Measurements from ENCODE around the gene RNF8.
"Not testable (repeated sequence)": the region's sequence is repeated elsewhere in the genome, so short reads cannot be mapped to it uniquely, and the experiment has no call there.

Gene RNF8, protein sequence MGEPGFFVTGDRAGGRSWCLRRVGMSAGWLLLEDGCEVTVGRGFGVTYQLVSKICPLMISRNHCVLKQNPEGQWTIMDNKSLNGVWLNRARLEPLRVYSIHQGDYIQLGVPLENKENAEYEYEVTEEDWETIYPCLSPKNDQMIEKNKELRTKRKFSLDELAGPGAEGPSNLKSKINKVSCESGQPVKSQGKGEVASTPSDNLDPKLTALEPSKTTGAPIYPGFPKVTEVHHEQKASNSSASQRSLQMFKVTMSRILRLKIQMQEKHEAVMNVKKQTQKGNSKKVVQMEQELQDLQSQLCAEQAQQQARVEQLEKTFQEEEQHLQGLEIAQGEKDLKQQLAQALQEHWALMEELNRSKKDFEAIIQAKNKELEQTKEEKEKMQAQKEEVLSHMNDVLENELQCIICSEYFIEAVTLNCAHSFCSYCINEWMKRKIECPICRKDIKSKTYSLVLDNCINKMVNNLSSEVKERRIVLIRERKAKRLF

DNA sequence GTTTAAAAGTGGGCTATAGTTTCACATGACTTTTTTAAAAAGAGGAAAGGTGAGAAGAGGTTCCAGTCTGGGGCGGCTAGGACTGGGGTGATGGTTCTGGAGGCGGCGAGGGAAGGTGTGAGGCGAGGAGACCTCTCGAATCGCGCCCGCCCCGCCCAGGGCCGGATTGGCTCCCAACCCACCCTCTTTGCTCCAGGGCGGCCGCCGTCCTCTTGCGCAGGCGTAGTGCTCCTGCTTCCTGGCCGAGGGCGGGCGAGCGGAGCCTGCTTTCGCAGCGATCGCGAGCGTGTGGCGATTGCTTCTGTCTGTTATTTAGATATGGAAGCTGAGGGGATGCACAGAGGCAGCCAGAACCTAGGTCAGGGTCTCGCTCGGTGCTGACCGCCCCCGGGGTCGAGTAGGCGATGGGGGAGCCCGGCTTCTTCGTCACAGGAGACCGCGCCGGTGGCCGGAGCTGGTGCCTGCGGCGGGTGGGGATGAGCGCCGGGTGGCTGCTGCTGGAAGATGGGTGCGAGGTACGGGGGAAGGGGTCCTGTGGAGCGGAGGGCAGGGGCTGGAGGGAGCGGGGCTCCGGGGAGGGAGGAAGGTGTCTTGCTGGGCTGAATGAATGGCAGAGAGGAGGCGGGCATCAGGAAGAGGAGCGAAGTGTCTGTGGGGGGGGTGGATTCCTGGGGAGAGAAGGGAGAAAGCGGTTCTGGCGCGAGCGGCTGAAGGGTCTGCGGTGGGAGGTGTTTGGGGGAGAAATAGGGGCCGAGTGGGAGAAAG lies at the start of gene RNF8:
Gene RNF8, plus strand, starts transcription at position 223 of the 765 bp plus-strand sequence. Its CDS starts 182 bp downstream, at position 405.
- peak; percentile 90 for DNase-seq

DNA sequence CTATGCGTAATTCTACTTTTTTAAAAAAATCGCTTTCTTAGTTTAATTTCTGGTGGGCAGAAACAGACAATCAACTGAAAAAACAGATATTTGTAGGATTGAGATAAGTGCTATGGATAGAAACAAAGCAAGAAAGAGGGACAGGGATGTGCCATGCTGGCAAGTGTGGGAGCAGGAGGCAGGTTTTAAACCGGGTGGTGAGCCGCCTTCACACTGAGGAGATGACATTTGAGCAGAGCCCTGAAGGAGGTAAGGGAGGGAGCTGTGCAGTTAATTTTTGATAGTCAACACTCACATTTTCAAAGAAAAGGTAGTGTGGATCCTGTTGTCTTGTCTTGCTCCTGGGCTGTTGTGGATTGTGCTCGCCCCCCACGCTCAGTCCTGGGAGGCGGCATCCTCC lies 49.0 kb upstream of the RNF8 start:
- no peak for DNase-seq

DNA sequence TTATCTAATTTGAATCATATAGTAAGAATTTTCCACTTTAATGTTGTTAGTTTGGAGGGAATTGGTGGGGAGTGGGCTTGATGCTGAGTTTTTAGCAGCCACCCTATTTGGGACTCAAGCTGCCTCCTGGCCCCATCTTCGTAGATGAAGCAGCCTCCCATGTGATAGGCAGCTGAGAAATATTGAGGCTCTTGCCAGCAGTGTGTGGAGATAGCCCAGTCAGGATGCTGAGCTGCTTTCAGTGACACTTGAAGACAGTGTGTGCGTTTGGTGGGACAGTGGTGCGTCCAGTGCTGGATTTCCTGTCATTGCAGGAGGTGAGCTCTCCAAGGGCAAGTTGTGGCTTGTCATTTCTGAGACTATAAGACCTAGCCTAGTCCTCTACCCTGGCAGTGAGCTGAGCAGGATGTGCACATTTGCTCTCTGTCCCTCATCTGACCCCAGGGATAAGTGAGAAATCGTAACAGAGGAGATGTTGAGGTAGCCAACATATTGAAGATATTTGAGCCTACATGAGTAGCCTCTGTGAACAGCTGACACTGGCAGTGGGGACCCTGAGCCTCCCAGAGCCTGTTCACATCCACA lies 47.9 kb upstream of the RNF8 start:
- DNase-seq, result no peak

DNA sequence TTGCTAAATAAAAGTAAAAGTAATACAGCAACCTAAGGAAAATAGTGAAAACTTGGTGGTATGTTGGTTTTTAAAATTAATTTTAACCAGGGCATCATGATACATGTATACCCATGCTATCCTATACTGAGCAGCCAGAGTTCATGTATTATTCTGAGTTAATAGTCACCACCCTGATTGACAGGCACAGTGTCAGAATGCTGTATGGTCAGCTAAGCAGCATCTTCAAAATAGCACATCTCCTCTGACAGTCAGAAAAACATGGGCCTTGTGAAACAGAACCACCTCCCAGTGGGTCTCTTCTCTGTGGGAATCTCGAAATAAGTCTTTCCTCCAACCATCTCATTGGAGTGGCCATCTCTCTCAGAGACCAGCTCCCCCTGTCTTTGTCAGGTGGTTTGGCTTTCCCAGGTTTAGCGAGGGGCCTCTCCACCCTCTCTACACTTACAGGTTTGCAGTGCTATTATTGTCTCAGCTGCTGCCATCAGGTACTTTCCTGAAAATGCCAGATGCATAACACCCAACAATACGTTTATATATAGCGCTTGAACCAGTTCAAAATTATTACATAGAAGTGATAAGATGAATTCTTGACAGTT lies 47.1 kb upstream of the RNF8 start:
- DNase-seq, result no peak

DNA sequence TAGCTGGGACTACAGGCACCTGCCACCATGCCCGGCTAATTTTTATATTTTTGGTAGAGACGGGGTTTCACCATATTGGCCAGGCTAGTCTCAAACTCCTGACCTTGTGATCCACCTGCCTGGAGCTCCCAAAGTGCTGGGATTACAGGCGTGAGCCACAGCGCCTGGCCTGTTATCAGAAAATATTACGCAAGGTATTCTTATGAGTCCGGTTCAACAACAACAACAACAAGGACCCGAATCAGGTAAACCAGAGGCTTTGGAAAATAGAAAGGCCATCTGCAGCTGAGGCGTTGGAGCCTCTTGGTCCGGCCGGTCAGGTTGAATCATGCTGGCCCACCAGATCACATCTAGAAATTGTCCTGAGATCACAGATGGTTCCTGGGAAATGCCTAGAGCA lies 46.3 kb upstream of the RNF8 start:
- DNase-seq, result not testable (repeated sequence)

DNA sequence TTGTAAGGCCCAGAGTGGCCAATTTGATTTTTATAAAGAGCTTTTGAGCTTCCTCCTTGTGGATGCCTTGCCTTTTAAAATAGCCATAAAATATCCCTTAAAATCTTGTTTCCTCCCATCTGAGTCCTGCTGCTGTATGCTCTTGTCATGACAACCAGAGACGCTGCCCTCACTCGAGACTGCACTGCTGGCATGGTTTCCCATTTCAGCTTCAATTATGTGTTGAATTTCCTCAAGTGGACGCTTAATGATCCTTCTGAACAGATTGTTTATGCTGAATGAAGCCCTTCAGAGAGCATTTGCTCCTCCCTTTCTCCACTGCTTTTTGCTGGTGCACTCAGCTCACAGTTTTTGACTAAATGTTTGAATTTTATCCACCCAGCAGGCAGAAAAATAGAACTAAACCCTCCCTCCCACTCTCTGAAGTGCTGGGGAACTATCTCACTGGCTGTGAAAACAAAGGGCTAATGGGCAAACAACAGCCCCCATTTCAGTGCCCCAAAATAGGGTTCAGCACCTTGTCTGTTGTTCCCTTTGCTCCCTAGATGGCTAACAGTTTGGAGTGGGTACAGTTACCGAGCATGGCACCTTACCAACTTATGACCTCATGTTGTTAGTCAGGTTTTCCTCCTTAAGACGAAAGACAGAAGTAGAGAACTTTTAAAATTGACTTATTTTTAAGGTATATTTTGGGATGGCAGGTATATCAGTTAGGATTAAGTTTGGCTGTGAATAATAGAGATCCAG lies 45.5 kb upstream of the RNF8 start:
- no peak for DNase-seq

DNA sequence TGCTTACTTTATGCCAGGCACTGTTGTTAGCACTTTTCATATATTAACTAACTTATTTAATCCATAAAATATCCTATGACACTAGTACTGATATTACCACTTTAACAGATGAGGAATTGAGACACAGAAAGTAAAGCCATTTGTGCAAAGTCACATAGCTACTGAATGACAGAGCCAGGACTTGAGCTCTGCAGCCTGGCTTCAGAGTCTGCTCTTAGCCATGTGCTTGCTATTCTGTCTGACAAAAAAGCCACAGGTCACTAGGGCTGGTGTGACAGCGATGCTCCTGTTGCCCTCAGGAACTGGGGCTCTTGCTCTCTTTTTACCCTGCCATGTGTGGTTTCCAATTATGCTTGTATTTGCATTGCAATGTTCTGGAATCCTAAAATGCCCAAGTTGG lies 44.7 kb upstream of the RNF8 start:
- no peak for DNase-seq

DNA sequence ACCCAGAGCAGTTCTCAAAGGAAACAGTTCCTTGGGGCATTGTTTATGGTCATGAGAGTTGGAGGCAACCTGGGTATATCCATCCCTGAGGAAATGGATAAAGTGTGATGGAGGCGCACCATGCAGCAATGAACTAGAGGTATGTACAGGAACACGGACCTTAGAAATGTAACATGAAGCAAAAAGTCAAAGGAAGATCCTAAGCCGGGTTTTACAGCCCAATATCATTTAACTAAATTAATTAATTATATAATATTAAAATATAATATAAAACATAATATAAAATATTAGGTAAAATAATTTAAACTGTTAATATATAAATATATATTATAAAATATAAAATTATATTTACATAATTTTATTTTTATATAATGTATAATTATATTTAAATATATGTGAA lies 44.1 kb upstream of the RNF8 start:
- DNase-seq, result no peak

DNA sequence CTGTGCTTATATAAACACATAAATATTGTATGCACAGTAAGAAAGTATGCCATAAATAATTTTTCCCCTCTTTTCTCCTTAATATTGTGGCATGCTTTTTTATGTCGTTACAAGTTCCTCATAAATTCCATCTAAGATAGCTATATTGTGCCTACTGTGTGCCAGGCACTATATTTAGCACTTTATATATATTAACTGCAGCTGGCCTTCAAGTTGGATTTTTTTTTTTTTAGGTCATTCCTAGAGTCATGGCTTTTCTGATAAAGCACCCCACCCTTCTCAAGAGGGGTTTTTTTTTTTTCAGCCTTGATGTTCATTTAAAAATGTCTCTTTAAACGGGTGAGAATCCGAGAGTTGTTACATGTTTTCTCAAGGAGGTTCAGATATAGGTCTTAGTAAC lies 42.8 kb upstream of the RNF8 start:
- no peak for DNase-seq

DNA sequence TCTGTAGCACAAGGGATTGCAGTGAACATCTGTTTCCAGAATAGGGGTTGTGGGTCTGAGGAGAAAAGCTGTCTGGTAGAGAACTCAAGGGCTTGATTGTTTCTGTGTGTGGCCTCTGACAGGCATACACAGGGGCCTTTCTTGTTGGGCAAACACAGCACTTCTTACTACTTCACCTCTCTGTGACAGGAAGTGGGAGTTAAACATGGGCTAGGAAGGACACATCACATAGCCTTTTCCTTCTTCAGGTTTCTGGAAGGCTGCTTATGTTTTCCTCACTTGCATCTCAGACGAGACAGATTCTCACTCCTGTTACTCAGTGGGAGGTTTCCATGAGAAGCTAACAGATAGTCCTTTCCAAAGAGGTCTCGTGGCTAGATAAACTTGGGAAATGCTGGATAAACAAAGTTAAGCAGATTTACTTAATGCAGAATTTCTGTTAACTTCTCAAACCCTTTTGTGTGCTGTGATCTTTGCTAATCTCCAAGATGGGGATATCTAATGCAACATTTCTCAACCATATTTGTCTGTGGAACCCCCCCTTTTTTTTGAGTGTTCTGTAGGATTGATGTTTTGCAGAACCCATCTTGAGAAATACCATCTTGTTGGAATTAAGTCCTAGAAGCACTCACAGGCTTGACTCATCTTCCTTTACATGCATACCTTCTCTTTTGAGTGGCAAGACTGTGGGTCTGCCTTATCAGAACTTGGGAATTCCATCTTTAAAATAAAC lies 41.9 kb upstream of the RNF8 start:
- DNase-seq, result no peak

DNA sequence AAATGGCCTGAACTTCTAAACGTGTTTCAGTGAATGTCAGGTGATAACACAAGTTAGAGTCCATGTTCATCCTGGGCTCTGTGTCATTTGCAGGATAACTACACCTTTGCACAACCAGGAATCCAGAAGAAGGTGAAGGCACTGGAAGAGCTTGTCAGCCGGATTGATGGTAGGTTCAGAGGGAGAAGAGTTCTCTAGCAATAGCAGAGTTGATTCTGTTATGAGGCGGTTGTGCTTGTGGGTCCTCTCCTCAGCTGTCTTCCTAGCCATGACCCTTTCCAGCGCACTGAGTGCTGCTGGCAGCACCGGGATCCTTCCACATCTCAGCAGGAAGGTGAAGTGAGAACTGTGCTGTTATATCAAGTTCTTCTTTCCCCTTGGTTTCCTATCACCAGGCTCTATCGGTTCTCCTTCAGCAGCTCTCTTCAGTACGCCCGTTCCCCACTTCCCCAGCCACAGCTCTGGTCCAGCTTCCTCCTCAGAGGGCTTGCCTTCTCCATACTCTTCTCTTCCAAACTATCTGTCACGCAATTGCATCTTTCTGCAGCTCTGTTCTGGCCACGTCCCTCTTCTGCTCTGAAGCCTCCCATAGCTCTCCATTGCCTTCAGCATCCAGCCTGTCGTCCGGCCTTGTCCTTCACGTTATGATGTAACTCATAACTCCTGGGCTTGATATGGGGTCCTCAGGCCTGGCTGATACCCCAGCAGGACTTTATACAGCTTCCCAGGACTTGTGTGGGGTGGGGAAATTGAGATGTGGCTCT lies 39.9 kb upstream of the RNF8 start:
- DNase-seq, result no peak

DNA sequence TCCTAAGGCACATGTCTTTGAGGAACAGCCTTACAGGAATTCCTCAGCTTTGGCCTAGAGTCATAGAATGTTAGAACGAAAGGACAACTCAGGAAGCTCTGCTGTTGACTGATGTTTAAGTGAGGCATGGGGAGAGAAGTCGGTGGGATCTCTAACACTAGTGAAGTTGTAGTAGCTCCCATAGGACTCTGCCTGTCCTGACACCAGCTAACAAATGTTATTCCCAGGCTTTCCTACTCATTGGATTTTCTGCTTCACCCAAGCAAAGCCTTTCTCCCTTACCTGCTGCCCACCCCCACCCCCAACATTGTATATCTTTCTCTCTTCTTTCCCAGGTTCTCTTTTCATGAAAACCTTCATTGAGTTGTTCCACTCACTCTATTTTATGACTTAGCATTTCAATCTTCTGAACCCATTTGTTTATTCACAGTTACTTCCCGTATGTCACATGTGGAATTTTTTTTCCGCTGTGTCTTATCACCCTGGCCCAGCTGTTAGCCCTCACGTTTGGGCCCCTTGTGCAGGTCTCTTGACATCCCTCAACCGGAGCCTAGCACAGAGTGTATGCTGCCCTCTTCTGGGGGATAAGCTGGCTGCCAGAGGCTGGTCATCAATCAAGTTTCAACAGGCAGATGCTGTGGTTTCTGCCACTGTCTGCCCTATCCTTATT lies 39.2 kb upstream of the RNF8 start:
- peak; percentile 33 for DNase-seq

DNA sequence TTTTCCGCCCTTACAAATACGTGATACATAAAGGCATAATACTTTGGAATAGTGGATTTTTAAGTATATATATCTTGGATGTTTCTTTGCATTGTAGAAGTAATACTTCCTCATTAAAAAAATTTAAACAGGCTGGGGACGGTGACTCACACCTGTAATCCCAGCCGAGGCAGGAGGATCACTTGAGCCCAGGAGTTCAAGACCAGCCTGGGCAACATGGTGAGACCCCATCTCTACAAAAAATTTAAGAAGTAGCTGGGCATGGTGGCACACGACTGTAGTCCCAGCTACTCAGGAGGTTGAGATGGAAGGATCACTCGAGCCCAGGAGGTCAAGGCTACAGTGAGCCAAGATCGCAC lies 38.6 kb upstream of the RNF8 start:
- no peak for DNase-seq

DNA sequence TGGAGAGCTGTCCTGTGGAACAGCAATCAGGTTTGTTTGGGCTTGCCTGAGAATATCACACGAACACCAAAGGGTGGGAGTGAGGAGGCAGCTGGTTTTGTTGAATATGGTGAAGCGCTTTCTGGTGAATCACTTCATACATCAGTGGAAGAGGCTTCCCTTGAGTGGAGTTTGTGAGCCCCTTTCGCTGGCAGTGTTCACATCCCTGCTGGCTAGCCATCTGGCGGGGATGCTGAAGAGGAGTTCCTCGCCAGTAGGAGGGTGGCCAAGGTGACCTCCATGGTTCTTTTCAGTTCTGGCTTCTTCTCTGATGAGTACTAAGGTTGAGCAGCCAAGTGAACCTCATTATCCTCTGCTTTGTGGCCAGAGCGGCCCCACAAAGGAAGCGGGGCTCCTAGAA lies 37.7 kb upstream of the RNF8 start:
- no peak for DNase-seq

DNA sequence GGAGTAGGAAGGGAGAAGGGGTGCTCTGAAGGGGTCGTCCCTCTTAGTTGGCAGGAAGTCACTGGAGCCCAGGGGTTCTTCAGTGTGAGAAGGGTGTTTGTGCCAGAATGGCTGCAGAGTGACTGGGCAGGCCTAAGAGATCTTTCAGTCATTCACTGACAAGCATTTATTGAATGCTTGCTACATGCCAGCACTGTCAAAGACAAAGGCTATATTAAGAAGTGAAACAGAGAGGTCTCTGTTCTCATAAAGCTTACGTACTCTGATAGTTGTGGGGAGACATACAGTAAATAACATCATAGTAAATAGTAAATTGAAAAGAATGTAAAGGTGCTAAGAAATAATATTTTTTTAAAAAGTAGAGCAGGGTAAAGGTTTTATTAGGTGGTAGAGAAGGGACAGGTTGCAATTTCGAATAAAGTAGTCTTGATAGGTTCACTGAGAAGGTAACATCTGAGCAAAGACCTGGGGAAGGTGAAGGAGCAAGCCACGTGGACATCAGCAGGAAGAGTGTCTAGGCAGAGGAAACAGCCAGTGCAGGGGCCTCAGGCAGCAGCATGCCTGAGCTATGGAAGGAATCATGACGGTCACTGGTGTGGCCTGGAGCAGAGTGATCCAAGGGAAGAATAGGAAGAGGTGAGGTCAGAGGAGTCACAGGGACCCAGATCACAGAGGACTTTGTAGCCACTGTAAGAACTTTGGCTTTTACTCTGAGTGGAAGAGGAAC lies 36.3 kb upstream of the RNF8 start:
- no peak for DNase-seq

DNA sequence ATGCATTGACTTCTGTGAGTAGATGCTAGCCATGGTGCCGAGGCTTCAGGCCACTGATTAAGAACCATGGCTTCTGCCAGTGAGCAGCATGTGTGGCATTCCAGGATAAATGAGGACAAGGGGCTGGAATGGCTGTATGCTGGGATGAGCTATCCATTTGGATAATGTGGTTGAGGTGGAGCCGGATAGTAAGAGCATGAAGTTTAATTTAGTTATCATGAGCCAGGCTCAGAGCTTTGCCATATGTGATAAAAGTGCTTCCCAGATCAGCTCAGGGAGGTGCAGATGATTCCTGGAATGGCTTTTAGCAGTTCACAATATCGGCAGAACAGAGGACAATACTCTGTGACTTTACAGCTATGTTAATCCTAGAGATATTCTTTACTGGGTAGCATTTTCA lies 34.6 kb upstream of the RNF8 start:
- DNase-seq, result no peak

DNA sequence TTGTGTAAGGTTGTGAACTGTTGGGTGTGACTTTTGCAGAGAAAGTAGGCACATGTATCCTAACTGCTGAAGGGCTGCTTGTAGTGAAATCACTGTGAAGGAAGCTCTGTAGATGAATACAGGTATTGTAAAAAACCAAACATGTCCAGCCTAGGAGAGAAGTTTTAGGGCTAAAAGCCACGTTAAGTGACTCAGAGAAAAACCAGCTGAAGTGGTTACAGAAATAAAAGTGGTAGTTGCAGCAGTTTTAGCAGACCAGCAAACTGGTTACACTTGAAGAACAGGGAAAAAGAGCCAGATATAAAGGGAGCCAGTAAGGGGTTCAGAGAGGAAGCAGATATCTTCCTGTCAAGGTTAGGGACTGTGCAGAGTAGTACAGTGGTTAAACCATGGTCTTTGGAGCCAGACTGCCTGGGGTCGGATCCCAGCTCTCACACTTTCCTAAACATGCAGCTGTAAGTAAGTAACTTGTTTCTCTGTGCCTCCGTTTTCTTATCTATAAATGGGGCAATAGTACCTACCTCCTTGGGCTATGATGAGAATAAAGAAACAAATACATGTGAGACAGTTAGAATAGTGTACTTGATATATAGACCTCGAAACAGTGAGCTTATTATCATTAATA lies 33.8 kb upstream of the RNF8 start:
- no peak for DNase-seq

DNA sequence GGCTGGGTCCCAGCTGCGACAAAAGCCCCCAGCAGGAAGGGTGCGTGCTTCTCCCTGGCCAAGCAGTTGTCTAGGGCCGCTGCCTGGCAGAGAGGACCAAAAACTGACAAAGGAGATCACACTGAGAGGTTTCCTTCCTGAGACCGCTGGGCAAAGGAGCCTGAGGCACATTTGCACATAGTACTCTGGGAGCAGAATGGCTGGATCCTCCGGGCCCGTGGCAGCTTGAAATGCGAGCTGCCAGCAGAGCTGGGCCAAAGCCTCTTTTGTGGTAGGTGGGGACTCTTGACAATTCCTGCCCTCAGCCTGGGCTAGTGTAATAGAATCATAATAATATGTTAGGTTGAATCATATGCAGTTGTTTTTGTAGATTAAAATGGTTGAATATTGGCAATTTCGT lies 33.1 kb upstream of the RNF8 start:
- DNase-seq, result no peak

DNA sequence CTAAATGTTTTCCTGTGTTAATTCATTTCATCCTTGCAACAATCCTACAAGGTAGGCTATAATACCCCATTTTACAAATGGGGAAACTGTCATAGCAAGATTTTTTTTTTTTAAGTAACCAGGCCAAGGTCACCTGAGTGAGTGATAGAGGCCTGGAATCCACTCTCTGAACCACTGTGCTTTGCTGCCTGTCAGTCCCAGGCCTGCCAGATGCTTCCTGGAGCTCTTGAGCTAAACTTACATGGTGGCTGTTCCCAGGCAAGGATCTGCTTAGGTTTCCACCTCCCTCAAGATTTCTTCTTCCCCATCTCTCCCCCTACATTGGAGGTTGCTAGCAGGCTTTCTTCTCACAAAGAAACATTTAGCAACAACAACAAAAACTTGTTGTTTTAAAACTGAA lies 32.7 kb upstream of the RNF8 start:
- DNase-seq, result no peak

All from stimulated activated CD4-positive, alpha-beta T cell treated with anti-CD3 and anti-CD28 coated beads, Interleukin-4, amount 100 ng/mL, for 1 hour (primary cell).